ENCODE measurements around the gene ATXN1. TPM values are rescaled to one million over a fixed set of nuclear protein-coding genes. Genes with fewer than 3 reads are reported as not detected.

Gene ATXN1
- polyA plus RNA-seq, 1 donor (not counting 4 experiments of a cell fraction or from before 2014, with no cell fraction given): 9.7 TPM

- Histone ChIP-seq H3K27ac (ENCODE audit: control insufficient read depth, insufficient read depth, low read length) (no peak overlapping the region), H3K9ac (ENCODE audit: control insufficient read depth, extremely low read depth, insufficient read depth, low read length) (no peak overlapping the region), H4K20me1 (ENCODE audit: control insufficient read depth, extremely low read depth, insufficient read depth, low read length) (no peaks in the 10 kb centered on the region), H3K4me1 (ENCODE audit: control insufficient read depth, extremely low read depth, insufficient read depth, low read length) (peaks cover 51% of the 10 kb centered on the region), H3K4me2 (ENCODE audit: control insufficient read depth, extremely low read depth, insufficient read depth, low read depth, low read length) (no peak overlapping the region), H3K79me2 (ENCODE audit: control insufficient read depth, insufficient read depth, low read length) (peaks cover 51% of the 10 kb centered on the region), H2AFZ (ENCODE audit: control insufficient read depth, low read length) (no peak overlapping the region), H3K9me3 (ENCODE audit: control insufficient read depth, low read depth, low read length) (no peaks in the 10 kb centered on the region), H3K27me3 (ENCODE audit: control insufficient read depth, extremely low read depth, insufficient read depth, low read length) (no peaks in the 10 kb centered on the region), H3K4me3 (ENCODE audit: control insufficient read depth in 2 of 3, extremely low read depth in 1 of 3, insufficient read depth in 2 of 3, low read depth in 1 of 3, low read length in 3 of 3) (no peak overlapping the region), H3K9me1 (ENCODE audit: control insufficient read depth, extremely low read depth, insufficient read depth, low read length) (no peaks in the 10 kb centered on the region), H3K36me3 (ENCODE audit: control insufficient read depth in 2 of 2, extremely low read depth in 1 of 2, insufficient read depth in 2 of 2, low read length in 2 of 2) (peaks cover 0 to 5% of the 10 kb centered on the region in 2 experiments)
- no peak for DNase-seq (ENCODE audit: low read depth, low spot score)
- no peak for FAIRE-seq
- TF ChIP-seq EZH2 (IDR thresholded peaks at IDR 0.05; ENCODE audit: low read length) (no peak), CTCF (optimal IDR thresholded peaks at IDR 0.05 in 1 of 3, IDR thresholded peaks at IDR 0.05 in 1 of 3, conservative IDR thresholded peaks at IDR 0.05 in 1 of 3; ENCODE audit: extremely low read depth in 1 of 3, insufficient read depth in 2 of 3, low read length in 3 of 3) (no peak)
- dilution Hi-C loops (cut with MboI; ENCODE audit: extremely low pct_ligation_motif_present, low sequenced_read_pairs): no loop called here
Measured at GRCh38 chr6:16754274-16754673, 7.0 kb downstream of the ATXN1 start.

- H3K4me3 ChIP-seq (ENCODE audit: control insufficient read depth in 2 of 3, extremely low read depth in 1 of 3, insufficient read depth in 2 of 3, low read depth in 1 of 3, low read length in 3 of 3): no peak overlapping the region
- H3K4me1 ChIP-seq (ENCODE audit: control insufficient read depth, extremely low read depth, insufficient read depth, low read length): peaks cover 42% of the 10 kb centered on the region
- TF ChIP-seq EZH2 (IDR thresholded peaks at IDR 0.05; ENCODE audit: low read length) (no peak), CTCF (optimal IDR thresholded peaks at IDR 0.05 in 1 of 3, IDR thresholded peaks at IDR 0.05 in 1 of 3, conservative IDR thresholded peaks at IDR 0.05 in 1 of 3; ENCODE audit: extremely low read depth in 1 of 3, insufficient read depth in 2 of 3, low read length in 3 of 3) (no peak)
- H4K20me1 ChIP-seq (ENCODE audit: control insufficient read depth, extremely low read depth, insufficient read depth, low read length): no peaks in the 10 kb centered on the region
- no peak for FAIRE-seq
- no peaks in the 10 kb centered on the region for H3K27me3 ChIP-seq (ENCODE audit: control insufficient read depth, extremely low read depth, insufficient read depth, low read length)
- no peaks in the 10 kb centered on the region for H3K9me1 ChIP-seq (ENCODE audit: control insufficient read depth, extremely low read depth, insufficient read depth, low read length)
- no peaks in the 10 kb centered on the region for H3K9me3 ChIP-seq (ENCODE audit: control insufficient read depth, low read depth, low read length)
- H3K9ac ChIP-seq (ENCODE audit: control insufficient read depth, extremely low read depth, insufficient read depth, low read length): peak overlapping the region; percentile 45
- H3K4me2 ChIP-seq (ENCODE audit: control insufficient read depth, extremely low read depth, insufficient read depth, low read depth, low read length): peak overlapping the region; percentile 67
- H3K79me2 ChIP-seq (ENCODE audit: control insufficient read depth, insufficient read depth, low read length): peaks cover 50% of the 10 kb centered on the region
- dilution Hi-C loops (cut with MboI; ENCODE audit: extremely low pct_ligation_motif_present, low sequenced_read_pairs): no loop called here
- no peak overlapping the region for H2AFZ ChIP-seq (ENCODE audit: control insufficient read depth, low read length)
- DNase-seq (ENCODE audit: low read depth, low spot score): no peak
- H3K36me3 ChIP-seq (ENCODE audit: control insufficient read depth in 2 of 2, extremely low read depth in 1 of 2, insufficient read depth in 2 of 2, low read length in 2 of 2): peaks cover under 1 to 5% of the 10 kb centered on the region in 2 experiments
- peak overlapping the region; percentile 87 for H3K27ac ChIP-seq (ENCODE audit: control insufficient read depth, insufficient read depth, low read length)
Measured at GRCh38 chr6:16753341-16753740, 7.9 kb downstream of the ATXN1 start.

All from keratinocyte (primary cell).